ENCODE measurements around the gene C6orf163. TPM values are rescaled to one million over a fixed set of nuclear protein-coding genes. Genes with fewer than 3 reads are reported as not detected.

Gene C6orf163
- total and polyA plus RNA-seq, 10 of the 15 experiments (the other 5 are each of a cell fraction or from before 2014, with no cell fraction given): 0.56 to 3.7 (median 1.2) TPM

DNA sequence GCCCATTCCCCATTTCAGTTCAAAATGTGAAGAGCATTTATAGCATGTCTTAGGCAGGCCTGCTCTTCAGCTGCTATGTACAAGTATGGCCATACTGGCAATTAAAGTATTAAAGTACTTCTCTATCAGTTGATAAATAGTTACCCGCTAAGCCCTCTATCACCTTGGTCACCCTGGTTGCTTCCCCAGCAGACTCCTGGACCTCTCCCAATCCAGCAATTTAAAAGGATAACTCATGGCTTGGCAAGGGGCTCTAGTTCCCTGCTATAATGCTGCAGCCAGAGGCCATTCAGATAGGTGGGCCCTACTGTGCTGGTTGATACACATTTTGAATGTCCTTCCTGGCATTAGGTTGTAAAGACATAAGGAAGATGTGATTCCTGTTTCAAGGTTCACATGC, 7.0 kb downstream of the C6orf163 start:
- H3K79me2 ChIP-seq (ENCODE audit: control insufficient read depth, insufficient read depth, low read length): no peaks in the 10 kb centered on the region
- H3K27ac ChIP-seq (ENCODE audit: control insufficient read depth, insufficient read depth): no peak overlapping the region
- no peaks in the 10 kb centered on the region for H3K4me1 ChIP-seq (ENCODE audit: control insufficient read depth, insufficient read depth, low read length)
- no peak overlapping the region for H3K9ac ChIP-seq (ENCODE audit: control insufficient read depth, insufficient read depth, low read length)
- H3K4me2 ChIP-seq (ENCODE audit: control insufficient read depth, insufficient read depth): no peak overlapping the region
- H2AFZ ChIP-seq (ENCODE audit: control insufficient read depth, low read depth, low read length): no peak overlapping the region
- RAD21 ChIA-PET (ENCODE audit: unreplicated experiment): no interaction called here
- ATAC-seq: no peak
- no peaks in the 10 kb centered on the region for H3K27me3 ChIP-seq (replicated peaks in 1 of 2; ENCODE audit: control insufficient read depth in 2 of 2, insufficient read depth in 2 of 2, low read length in 1 of 2)
- H4K20me1 ChIP-seq (ENCODE audit: control insufficient read depth, insufficient read depth): no peaks in the 10 kb centered on the region
- SMC1A ChIA-PET (ENCODE audit: uncharacterized antibody, unreplicated experiment): no interaction called here
- H3K4me3 ChIP-seq: no peak overlapping the region
- no peak for DNase-seq (ENCODE audit: low read depth, low spot score)
- intact Hi-C loops (cut with micrococcal nuclease; ENCODE audit: unreplicated experiment) (no loop called here), in situ Hi-C loops (cut with MboI) (no loop called here)
- POLR2A ChIA-PET: interaction anchor here (0.6 kb wide), 1 partner anchor 290 kb away, joined by 9 read pairs; no protein-coding TSS in a partner anchor
- no peak for FAIRE-seq
- CTCF ChIA-PET: no interaction called here
- BruUV-seq (replicated peaks): no TSS peak
- TF ChIP-seq BCLAF1 (IDR thresholded peaks at IDR 0.05): no peak
- no peak for TF ChIP-seq RFX5 (IDR thresholded peaks at IDR 0.05; ENCODE audit: low read depth, low read length)
- no peak for TF ChIP-seq ATF7 (IDR thresholded peaks at IDR 0.05; ENCODE audit: low read depth)
- no peak for TF ChIP-seq MTA2 (IDR thresholded peaks at IDR 0.05; ENCODE audit: low read depth)
- TF ChIP-seq, protein P1, sequence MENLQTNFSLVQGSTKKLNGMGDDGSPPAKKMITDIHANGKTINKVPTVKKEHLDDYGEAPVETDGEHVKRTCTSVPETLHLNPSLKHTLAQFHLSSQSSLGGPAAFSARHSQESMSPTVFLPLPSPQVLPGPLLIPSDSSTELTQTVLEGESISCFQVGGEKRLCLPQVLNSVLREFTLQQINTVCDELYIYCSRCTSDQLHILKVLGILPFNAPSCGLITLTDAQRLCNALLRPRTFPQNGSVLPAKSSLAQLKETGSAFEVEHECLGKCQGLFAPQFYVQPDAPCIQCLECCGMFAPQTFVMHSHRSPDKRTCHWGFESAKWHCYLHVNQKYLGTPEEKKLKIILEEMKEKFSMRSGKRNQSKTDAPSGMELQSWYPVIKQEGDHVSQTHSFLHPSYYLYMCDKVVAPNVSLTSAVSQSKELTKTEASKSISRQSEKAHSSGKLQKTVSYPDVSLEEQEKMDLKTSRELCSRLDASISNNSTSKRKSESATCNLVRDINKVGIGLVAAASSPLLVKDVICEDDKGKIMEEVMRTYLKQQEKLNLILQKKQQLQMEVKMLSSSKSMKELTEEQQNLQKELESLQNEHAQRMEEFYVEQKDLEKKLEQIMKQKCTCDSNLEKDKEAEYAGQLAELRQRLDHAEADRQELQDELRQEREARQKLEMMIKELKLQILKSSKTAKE (IDR thresholded peaks at IDR 0.05; ENCODE audit: low read depth, poor library complexity, severe bottlenecking): no peak
- no peak for TF ChIP-seq ZBTB33 (IDR thresholded peaks at IDR 0.05)
- TF ChIP-seq SIX5 (IDR thresholded peaks at IDR 0.05; ENCODE audit: low read depth, low read length, severe bottlenecking): no peak
- no peak for TF ChIP-seq DPF2 (IDR thresholded peaks at IDR 0.05)
- TF ChIP-seq RCOR1 (conservative IDR thresholded peaks at IDR 0.05; ENCODE audit: low read depth, low read length): no peak
- TF ChIP-seq ZNF24 (IDR thresholded peaks at IDR 0.05): no peak
- no peak for TF ChIP-seq NR2C1 (IDR thresholded peaks at IDR 0.05)
- no peak for TF ChIP-seq NRF1 (conservative IDR thresholded peaks at IDR 0.05; ENCODE audit: low read depth, low read length)
- no peak for TF ChIP-seq ESRRA (IDR thresholded peaks at IDR 0.05; ENCODE audit: low read length)
- TF ChIP-seq CBX5 (IDR thresholded peaks at IDR 0.05; ENCODE audit: low read depth): no peak
- no peak for TF ChIP-seq NR2F1 (conservative IDR thresholded peaks at IDR 0.05)
- TF ChIP-seq GABPA (IDR thresholded peaks at IDR 0.05; ENCODE audit: low read depth): no peak
- no peak for TF ChIP-seq GATAD2B (conservative IDR thresholded peaks at IDR 0.05; ENCODE audit: low read depth)
- TF ChIP-seq LARP7 (IDR thresholded peaks at IDR 0.05): no peak
- 90% methylated on average over 1 of the region's 1 CpG for WGBS (ENCODE audit: insufficient coverage, insufficient replicate concordance, low lambda C conversion rate, missing lambda C conversion rate)
- no peaks in the 10 kb centered on the region for H3K36me3 ChIP-seq (ENCODE audit: control insufficient read depth in 2 of 2, insufficient read depth in 2 of 2, low read length in 1 of 2)
- no peaks in the 10 kb centered on the region for H3K9me3 ChIP-seq (replicated peaks; ENCODE audit: control insufficient read depth, insufficient read depth, low read length)
